Fibroblast of mammary gland (primary cell): ENCODE measurements around the gene IRF4.

ENCODE experiments used
- DNase-seq: peaks from one replicate; pipeline ENCODE4 v3.0.0-alpha.2; 2010; ENCODE audit warnings: low read depth
- H3K4me3 ChIP-seq: 2 replicates; pipeline ENCODE4 v1.5.1; 2011; ENCODE audit warnings: low read depth, mild to moderate bottlenecking, low read length, moderate library complexity; ENCODE audit not compliant: control insufficient read depth
- TF ChIP-seq, protein P1 (sequence below): conservative IDR thresholded peaks from 2 replicates; pipeline ENCODE4 v1.5.1; 2011; ENCODE audit warnings: low read depth, low read length, inconsistent platforms; ENCODE audit not compliant: control insufficient read depth, insufficient read depth

The IRF4 gene

DNA sequence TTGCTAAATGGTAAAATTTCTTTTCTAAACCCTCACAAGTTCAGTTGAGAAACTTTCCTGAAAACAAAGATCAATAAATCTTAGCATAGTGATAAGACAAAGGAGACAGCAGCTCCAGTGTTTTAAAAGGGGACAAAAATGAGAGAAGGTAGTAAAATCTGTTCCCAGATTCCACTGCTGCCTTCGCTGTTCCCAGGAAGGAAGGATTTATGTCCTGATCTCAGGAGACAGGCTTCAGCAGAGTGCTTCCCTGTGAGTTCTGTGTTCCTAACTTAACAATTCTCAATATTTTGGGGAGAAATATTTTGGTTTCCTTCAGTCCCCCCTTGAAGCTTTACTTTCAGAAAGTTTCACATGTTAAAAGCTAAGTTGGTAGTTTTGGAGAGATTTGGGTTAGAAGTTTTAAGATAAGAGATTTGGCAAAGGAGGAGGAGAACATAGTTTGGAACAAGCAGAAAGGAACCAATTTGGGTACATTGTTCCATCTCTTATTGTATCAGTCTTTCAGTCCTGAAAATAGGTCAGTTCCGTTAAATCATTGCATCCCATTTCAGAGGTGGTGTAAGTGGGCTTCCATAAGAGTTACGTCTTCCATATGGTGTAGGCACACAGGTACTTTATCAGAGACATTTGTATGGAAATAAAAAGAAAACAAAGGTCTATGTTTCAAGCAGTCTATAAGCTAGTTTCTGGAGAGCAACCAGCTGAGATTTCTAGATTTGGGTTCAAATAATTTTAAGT lies 20.8 kb downstream of the IRF4 start:
- TF ChIP-seq, protein P1, sequence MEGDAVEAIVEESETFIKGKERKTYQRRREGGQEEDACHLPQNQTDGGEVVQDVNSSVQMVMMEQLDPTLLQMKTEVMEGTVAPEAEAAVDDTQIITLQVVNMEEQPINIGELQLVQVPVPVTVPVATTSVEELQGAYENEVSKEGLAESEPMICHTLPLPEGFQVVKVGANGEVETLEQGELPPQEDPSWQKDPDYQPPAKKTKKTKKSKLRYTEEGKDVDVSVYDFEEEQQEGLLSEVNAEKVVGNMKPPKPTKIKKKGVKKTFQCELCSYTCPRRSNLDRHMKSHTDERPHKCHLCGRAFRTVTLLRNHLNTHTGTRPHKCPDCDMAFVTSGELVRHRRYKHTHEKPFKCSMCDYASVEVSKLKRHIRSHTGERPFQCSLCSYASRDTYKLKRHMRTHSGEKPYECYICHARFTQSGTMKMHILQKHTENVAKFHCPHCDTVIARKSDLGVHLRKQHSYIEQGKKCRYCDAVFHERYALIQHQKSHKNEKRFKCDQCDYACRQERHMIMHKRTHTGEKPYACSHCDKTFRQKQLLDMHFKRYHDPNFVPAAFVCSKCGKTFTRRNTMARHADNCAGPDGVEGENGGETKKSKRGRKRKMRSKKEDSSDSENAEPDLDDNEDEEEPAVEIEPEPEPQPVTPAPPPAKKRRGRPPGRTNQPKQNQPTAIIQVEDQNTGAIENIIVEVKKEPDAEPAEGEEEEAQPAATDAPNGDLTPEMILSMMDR = no peak
- H3K4me3 ChIP-seq = no peak overlapping the region
- no peak for DNase-seq

DNA sequence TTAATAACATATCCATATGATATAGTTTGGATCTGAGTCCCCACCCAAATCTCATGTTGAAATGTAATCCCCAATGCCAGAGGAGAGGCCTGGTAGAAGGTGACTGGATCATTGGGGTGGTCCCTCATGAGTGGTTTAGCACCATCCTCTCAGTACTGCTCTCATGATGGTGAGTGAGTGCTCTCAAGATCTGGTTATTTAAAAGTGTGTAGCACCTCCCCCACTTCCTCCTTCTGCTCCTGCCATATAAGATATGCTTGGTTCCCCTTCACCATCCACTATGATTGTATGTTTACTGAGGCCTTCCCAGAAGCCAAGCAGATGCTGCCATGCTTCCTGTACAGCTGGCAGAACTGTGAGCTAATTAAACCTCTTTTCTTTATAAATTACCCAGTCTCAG lies 22.9 kb downstream of the IRF4 start:
- TF ChIP-seq, protein P1 = no peak
- DNase-seq = no peak

DNA sequence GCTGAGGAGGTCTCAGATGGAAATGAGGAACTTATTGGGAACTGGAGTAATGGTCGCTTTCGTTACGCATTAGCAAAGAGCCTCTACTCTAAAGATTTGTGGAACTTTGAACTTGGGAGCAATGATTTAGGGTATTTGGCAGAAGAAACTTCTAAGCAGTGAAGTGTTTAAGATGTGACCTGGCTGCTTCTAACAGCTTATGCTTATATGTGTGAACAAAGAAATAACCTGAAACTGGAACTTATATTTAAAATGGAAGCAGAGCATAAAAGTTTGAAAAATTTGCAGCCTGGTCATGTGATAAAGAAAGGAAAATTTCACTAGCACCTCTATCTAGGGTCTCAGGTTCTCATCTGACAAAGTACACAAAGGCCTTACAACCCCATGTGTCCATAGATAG lies 23.5 kb downstream of the IRF4 start:
- no peak for DNase-seq
- TF ChIP-seq, protein P1 = no peak
- H3K4me3 ChIP-seq = no peak overlapping the region

More for the DNA sequence above, 22.9 kb downstream of the IRF4 start:
- H3K4me3 ChIP-seq = no peak overlapping the region

DNA sequence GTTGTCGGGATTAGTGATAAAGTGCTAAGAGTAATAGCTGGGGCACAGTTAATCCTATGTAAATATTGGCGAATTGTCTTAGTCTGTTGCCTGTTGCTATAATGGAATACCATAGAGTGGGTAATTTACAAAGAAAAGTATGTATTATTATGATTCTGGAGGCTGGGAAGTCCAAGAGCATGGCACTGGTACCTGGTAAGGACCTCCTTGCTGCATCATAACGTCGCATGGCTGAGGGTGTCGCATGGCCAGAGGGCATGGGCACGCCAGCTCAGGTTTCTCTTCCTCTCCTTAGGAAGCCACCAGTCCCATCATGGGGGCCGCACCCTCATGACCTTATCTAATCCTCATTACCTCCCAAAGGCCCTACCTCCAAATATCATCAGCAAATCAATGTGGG lies 29.7 kb downstream of the IRF4 start:
- H3K4me3 ChIP-seq = no peak overlapping the region
- DNase-seq = no peak
- TF ChIP-seq, protein P1 = no peak

DNA sequence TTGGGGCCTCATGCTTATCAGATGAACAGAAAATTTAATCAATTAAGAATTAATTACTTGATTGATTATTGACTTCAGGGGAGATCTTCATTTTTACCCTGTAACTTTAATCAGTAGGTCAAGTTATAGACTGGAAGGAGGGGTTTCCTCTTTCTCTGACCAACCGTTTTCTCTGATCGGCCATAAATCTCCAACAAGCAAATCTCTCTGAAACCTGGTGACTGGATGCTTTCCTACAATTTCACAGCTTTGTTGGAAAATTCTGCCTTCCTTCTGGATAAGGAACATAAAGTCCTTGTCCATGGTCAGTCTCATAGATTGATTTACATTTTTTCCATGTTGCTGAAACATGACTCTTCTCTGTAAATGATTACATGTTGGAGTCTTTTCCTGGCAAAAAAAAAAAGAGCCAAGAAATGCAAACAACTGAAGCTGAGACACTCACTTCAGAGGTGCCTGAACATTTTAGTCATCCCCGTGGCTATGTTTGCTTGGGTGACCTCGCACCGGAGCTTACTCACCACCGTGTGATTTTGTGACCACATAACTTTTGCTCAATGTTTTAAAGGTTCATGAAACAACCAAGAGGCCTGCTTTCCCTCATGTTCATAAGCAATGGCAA lies 31.0 kb downstream of the IRF4 start:
- H3K4me3 ChIP-seq = no peak overlapping the region
- peak; percentile 99 for DNase-seq
- TF ChIP-seq, protein P1 = no peak

DNA sequence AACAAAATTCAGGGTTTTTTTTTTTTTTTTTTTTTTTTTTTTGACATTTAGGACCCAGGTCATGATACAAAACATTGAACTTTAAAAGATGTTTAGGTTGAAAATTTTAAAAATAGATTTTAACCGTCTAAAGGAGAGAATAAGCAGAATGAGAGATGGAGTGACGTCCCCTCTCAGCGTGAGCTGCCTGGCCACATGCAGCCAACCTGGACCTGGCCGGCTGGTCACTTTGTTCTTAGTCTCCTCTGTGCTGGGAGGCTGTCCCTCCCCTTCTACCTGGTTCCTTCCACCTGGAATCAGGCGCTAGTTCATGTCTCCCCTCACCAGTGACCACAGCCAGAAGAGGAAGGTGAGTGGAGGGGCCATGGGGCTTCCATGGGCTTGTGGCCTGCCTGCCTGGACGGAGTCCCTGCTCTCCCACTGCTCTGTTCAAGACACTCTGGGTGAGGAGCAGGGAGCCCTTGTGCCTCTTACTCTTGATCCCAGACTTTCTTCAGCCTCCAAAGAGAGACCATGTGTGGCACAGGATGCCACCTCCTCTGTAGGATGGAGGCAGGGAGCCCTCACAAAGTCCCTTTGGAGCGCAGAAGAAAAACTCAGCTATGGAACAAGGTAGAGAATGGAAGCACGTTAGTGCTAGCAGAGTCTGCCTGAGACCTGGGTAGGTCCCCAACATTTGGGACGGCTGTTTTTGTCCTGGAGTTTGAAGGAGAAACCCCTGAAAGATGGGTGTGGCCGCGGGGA lies 31.7 kb downstream of the IRF4 start:
- TF ChIP-seq, protein P1 = no peak
- DNase-seq = no peak
- no peak overlapping the region for H3K4me3 ChIP-seq
